ENCODE data around the gene RAB3GAP1. TPM values are rescaled to one million over a fixed set of nuclear protein-coding genes. Genes with fewer than 3 reads are reported as not detected.

RAB3GAP1 gene
- 25.4 to 30.2 TPM (median 28.2 TPM) in 5 replicates for total RNA-seq (2022; extraction: Qiagen RNA extraction)

DNA sequence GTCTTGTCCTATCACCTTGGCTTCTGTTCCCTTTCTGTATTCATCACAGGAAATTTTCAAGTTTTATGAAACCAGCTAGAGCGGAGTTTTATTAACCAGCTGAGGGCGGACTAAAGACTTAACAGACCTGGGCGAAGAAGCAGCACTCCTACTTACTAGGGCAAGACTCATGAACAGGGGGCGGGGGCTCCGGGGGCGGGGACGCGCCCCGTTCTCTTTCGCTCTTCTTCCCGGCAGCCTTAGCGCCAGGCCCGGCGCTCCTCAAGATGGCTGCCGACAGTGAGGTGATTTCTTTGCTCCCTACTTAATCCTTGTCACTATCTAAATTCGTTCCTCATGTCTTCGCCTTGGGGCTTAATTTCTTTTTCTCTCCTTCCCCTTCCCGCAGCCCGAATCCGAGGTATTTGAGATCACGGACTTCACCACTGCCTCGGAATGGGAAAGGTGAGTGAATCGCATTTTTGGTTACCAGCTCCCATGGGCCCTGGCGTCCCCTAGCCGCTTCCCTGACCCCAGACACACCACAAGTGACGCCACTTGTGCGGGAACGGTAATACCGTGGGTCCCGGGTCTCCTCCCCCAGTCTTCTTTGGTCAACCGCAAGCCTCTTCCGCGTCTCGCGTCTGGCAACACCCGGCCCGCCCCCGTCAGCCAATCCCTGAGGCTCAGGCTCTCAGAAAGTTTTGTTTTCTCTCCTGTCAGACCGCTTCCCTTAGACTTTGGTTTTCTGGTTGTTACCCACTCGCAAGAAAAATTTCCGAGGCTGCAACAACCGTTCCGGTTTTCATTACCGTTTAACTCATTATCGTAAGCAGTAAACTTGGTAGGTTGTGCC is at the start of gene RAB3GAP1:
TSS of gene RAB3GAP1 (plus strand) at position 251 of the 835 bp plus-strand sequence. CDS start at position 267, 16 bp downstream.

DNA sequence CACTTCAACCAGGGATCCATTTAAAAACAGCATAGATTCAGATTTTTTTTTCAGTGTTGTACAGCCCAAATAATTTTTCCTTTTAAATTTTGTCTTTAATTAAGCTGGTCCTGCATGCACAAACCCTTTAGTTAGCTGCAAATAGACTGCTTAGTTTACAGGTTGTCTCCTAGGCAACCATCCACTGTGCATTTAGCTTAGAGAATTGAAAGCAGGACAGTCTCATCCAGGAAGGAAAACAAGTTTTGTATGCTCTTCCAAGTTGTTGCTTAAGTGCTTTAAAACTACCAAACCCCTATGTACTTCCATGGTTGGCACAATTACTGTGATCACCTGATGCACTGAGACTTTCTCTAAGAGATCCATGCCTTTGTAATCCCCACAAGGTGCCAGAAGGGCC is 4.8 kb upstream of the RAB3GAP1 start, which contains the start of gene MAP3K19:
TSS of gene MAP3K19 (minus strand) at position 148 of the 400 bp plus-strand sequence. CDS start 22,800 bp downstream, outside the sequence.

Other genes with a start within 250 kb of the RAB3GAP1 start
- not detected in 5 replicates for gene ACMSD, start 213.7 kb upstream of the RAB3GAP1 start, total RNA-seq (2022; extraction: Qiagen RNA extraction)
- 7.9 to 10.6 TPM (median 9.3 TPM) in 5 replicates for gene CCNT2, start 133.5 kb upstream of the RAB3GAP1 start, total RNA-seq (2022; extraction: Qiagen RNA extraction)
- not detected in 5 replicates for gene MAP3K19, start 4.8 kb upstream of the RAB3GAP1 start, total RNA-seq (2022; extraction: Qiagen RNA extraction)

Measured in A549 treated with Mapracorat at 1 μM for 4 hours (cell line).